Ishikawa (cell line): ENCODE results near the gene SPR.

ENCODE experiments used
- CEBPB ChIP-seq: IDR thresholded peaks from 2 replicates; pipeline ENCODE4 v1.6.1; 2012
- CREB1 ChIP-seq: IDR thresholded peaks from 2 replicates; pipeline ENCODE4 v1.6.1; 2012; ENCODE audit warnings: low read depth
- EGR1 ChIP-seq: IDR thresholded peaks from 2 replicates; pipeline ENCODE4 v1.6.1; 2012
- EP300 ChIP-seq: IDR thresholded peaks from 2 replicates; pipeline ENCODE4 v1.6.1; 2012; ENCODE audit warnings: borderline replicate concordance
- FOXM1 ChIP-seq: IDR thresholded peaks from 2 replicates; pipeline ENCODE4 v1.6.1; 2012; ENCODE audit warnings: low read depth, borderline replicate concordance
- NFIC ChIP-seq: IDR thresholded peaks from 2 replicates; pipeline ENCODE4 v1.6.1; 2012
- RAD21 ChIP-seq: IDR thresholded peaks from 2 replicates; pipeline ENCODE4 v1.6.1; 2012; ENCODE audit warnings: low read depth
- TAF1 ChIP-seq: IDR thresholded peaks from 2 replicates; pipeline ENCODE4 v1.6.1; 2012; ENCODE audit warnings: low read depth, mild to moderate bottlenecking
- TCF12 ChIP-seq: IDR thresholded peaks from 2 replicates; pipeline ENCODE4 v1.6.1; 2012; ENCODE audit warnings: low read depth
- TEAD4 ChIP-seq: IDR thresholded peaks from 2 replicates; pipeline ENCODE4 v1.6.1; 2012
- YY1 ChIP-seq: IDR thresholded peaks from 2 replicates; pipeline ENCODE4 v1.6.1; 2012; ENCODE audit warnings: low read depth
- ZBTB7A ChIP-seq: IDR thresholded peaks from 2 replicates; pipeline ENCODE4 v1.6.1; 2012; ENCODE audit warnings: low read depth
- TF ChIP-seq, protein P1 (sequence below): IDR thresholded peaks from 2 replicates; pipeline ENCODE4 v1.6.1; 2012
- TF ChIP-seq, protein P2 (sequence below): IDR thresholded peaks from 2 replicates; pipeline ENCODE4 v1.6.1; 2012
- TF ChIP-seq, protein P3 (sequence below): IDR thresholded peaks from 2 replicates; pipeline ENCODE4 v1.6.1; 2012; ENCODE audit warnings: low read depth, mild to moderate bottlenecking

SPR gene

DNA sequence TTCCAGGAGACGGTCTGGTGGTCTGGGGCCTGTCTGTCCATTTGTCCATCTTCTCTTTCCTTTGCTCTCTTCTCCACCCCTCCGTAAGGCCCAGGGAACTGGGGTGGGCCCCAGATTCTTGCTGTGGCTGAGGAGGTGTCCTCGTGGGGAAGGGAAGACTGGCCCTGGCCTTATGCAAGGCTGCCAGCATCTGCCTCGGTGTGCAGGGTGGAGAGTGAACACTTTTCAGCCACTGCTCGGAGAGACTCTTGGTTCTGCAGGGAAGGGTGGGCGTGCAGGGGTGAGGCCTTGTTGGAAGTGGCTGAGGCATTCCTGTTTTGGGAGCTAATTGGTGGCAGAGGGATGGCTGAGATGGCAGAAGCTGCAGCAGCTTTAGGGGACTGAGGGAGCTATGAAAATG is 53.2 kb downstream of the SPR start:
- TF ChIP-seq, protein P1, sequence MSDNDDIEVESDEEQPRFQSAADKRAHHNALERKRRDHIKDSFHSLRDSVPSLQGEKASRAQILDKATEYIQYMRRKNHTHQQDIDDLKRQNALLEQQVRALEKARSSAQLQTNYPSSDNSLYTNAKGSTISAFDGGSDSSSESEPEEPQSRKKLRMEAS = no peak
- no peak for TF ChIP-seq EGR1
- no peak for TF ChIP-seq ZBTB7A
- TF ChIP-seq RAD21 = no peak
- no peak for TF ChIP-seq NFIC
- TF ChIP-seq TAF1 = no peak
- no peak for TF ChIP-seq EP300
- TF ChIP-seq, protein P2, sequence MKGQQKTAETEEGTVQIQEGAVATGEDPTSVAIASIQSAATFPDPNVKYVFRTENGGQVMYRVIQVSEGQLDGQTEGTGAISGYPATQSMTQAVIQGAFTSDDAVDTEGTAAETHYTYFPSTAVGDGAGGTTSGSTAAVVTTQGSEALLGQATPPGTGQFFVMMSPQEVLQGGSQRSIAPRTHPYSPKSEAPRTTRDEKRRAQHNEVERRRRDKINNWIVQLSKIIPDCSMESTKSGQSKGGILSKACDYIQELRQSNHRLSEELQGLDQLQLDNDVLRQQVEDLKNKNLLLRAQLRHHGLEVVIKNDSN = no peak

DNA sequence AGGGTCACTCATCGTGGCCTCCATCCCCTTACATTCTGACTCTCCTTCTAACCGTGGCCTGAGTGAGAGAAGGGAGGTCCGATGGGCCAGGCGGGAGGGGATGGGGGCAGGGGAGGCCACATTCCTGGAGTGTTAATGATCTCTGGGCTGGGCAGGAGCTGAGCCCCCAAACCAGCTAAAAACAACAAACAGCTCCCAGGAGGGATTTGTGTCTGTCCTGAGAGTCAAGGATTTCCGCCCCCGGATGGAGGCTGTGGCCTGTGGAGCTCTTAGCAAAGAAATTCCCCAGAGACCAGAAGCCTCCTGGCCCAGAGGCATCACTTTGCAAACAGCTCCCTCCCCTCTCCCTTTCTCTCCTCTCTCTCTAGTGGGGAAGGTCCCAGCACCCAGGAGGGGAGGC is 53.6 kb downstream of the SPR start:
- TF ChIP-seq NFIC (no peak), TEAD4 (no peak), CEBPB (no peak), RAD21 (no peak), CREB1 (no peak), EGR1 (no peak), TAF1 (no peak), FOXM1 (no peak), ZBTB7A (no peak), YY1 (no peak), EP300 (no peak), TCF12 (no peak)
- TF ChIP-seq, protein P3, sequence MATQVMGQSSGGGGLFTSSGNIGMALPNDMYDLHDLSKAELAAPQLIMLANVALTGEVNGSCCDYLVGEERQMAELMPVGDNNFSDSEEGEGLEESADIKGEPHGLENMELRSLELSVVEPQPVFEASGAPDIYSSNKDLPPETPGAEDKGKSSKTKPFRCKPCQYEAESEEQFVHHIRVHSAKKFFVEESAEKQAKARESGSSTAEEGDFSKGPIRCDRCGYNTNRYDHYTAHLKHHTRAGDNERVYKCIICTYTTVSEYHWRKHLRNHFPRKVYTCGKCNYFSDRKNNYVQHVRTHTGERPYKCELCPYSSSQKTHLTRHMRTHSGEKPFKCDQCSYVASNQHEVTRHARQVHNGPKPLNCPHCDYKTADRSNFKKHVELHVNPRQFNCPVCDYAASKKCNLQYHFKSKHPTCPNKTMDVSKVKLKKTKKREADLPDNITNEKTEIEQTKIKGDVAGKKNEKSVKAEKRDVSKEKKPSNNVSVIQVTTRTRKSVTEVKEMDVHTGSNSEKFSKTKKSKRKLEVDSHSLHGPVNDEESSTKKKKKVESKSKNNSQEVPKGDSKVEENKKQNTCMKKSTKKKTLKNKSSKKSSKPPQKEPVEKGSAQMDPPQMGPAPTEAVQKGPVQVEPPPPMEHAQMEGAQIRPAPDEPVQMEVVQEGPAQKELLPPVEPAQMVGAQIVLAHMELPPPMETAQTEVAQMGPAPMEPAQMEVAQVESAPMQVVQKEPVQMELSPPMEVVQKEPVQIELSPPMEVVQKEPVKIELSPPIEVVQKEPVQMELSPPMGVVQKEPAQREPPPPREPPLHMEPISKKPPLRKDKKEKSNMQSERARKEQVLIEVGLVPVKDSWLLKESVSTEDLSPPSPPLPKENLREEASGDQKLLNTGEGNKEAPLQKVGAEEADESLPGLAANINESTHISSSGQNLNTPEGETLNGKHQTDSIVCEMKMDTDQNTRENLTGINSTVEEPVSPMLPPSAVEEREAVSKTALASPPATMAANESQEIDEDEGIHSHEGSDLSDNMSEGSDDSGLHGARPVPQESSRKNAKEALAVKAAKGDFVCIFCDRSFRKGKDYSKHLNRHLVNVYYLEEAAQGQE = no peak
- TF ChIP-seq, protein P1 = no peak
- TF ChIP-seq, protein P2 = no peak
